ENCODE data around the gene ZFC3H1.

- no peak for TF ChIP-seq POLR2A (IDR thresholded peaks at IDR 0.05; ENCODE audit: low read depth, low read length)
- no peak for TF ChIP-seq POU2F2 (IDR thresholded peaks at IDR 0.05; ENCODE audit: low read depth, low read length)
- no peak for TF ChIP-seq POLR2AphosphoS5 (IDR thresholded peaks at IDR 0.05; ENCODE audit: low read depth, low read length)
- TF ChIP-seq SPI1 (IDR thresholded peaks at IDR 0.05; ENCODE audit: low read depth, low read length), result no peak
- TF ChIP-seq TAF1 (IDR thresholded peaks at IDR 0.05; ENCODE audit: low read depth, low read length), result no peak
These were observed 18.8 kb upstream of the ZFC3H1 start for GRCh38 chr12:71682466-71682865.

All from GM12891 (cell line).